ENCODE results near the gene MAPK11. TPM values are rescaled to one million over a fixed set of nuclear protein-coding genes. Genes with fewer than 3 reads are reported as not detected.

The MAPK11 gene
- total and polyA plus RNA-seq, 2 donors (not counting 1 experiment from before 2014, with no cell fraction given): 8.1 to 9.9 TPM

DNA sequence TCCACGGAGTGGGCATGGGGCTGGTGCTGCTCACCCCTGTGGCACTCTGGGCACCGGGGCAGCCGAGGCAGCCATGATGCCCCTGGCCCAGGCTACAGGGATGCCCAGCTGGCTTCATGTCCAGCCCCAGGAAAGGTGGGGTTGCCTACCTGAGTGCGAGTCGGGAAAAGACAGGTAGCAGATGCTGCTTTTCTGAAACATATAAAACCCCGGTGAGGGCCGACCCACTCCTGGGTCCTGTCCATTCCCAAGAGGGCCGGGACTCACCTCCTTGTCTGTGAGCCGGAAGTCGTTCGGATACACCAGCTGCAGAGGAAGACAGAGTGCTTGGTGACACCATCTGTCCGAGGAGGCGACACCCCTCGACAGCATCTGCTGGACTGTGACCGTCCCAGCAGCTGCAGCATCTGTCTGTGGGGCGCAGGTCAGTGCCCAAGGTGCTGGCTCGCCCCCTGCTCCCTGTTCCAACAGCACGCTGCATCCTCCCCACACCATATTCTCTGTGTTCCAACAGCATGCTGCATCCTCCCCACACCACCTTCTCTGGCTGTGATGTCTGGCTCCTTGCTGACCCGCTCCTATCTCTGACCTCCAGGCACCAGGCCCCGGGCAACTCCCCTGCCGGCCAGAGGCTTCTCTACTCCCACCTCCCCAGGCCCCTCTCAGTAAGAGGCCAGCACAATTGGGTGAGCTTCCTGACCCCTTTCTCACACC, 48.7 kb upstream of the MAPK11 start:
- H3K27ac Mint-ChIP-seq: peak overlapping the region; percentile 50
- intact Hi-C loops (cut with micrococcal nuclease): no loop called here
- Histone ChIP-seq H2AFZ (ENCODE audit: insufficient read depth, low read depth, low read length, poor library complexity, severe bottlenecking) (no peak overlapping the region), H3K9me3 (ENCODE audit: control extremely low read depth in 1 of 3, control insufficient read depth in 2 of 3, insufficient read depth in 1 of 3, low read length in 2 of 3) (no peaks in the 10 kb centered on the region), H3K4me3 (ENCODE audit: control extremely low read depth in 1 of 5, extremely low read depth in 1 of 5, insufficient read depth in 1 of 5, low read depth in 2 of 5, low read length in 4 of 5) (no peak overlapping the region), H3K9ac (ENCODE audit: low read length) (no peak overlapping the region), H3K27ac (ENCODE audit: low read length in 2 of 2) (no peak overlapping the region), H3K27me3 (replicated peaks in 1 of 4; ENCODE audit: control extremely low read depth in 1 of 4, control insufficient read depth in 3 of 4, insufficient read depth in 4 of 4, low read length in 3 of 4) (no peaks in the 10 kb centered on the region), H3K79me2 (ENCODE audit: control insufficient read depth, insufficient read depth, low read length) (no peaks in the 10 kb centered on the region), H4K20me1 (ENCODE audit: control insufficient read depth, insufficient read depth, low read length, poor library complexity, severe bottlenecking) (no peaks in the 10 kb centered on the region), H3K36me3 (replicated peaks in 1 of 2; ENCODE audit: control extremely low read depth in 1 of 2, control insufficient read depth in 1 of 2, extremely low read depth in 1 of 2, insufficient read depth in 2 of 2, low read length in 1 of 2) (no peaks in the 10 kb centered on the region), H3K4me1 (ENCODE audit: control insufficient read depth in 2 of 2, insufficient read depth in 2 of 2, low read length in 2 of 2) (peaks cover 16 to 29% of the 10 kb centered on the region in 2 donors), H3K4me2 (replicated peaks; ENCODE audit: low read depth, low read length, poor library complexity, severe bottlenecking) (no peak overlapping the region)
- CTCF ChIA-PET: interaction anchor here (0.6 to 5.1 kb wide), 2 partner anchors 8 to 11 kb away, joined by 4 to 37 read pairs; partner anchors contain the start of gene DENND6B
- DNase-seq (no peak), ATAC-seq (ENCODE audit: low read depth) (no peak)
- WGBS (ENCODE audit: insufficient coverage): 66% methylated on average over 21 of the region's 21 CpGs
- POLR2A ChIA-PET: interaction anchor here (1.2 to 7.0 kb wide), 2 partner anchors 9 to 16 kb away, joined by 3 to 61 read pairs; no protein-coding TSS in a partner anchor
- H3K27me3 Mint-ChIP-seq: no peaks in the 10 kb centered on the region
- H3K4me3 Mint-ChIP-seq: no peak overlapping the region
- H3K4me1 Mint-ChIP-seq: peaks cover 40% of the 10 kb centered on the region
- TF ChIP-seq, protein P1, sequence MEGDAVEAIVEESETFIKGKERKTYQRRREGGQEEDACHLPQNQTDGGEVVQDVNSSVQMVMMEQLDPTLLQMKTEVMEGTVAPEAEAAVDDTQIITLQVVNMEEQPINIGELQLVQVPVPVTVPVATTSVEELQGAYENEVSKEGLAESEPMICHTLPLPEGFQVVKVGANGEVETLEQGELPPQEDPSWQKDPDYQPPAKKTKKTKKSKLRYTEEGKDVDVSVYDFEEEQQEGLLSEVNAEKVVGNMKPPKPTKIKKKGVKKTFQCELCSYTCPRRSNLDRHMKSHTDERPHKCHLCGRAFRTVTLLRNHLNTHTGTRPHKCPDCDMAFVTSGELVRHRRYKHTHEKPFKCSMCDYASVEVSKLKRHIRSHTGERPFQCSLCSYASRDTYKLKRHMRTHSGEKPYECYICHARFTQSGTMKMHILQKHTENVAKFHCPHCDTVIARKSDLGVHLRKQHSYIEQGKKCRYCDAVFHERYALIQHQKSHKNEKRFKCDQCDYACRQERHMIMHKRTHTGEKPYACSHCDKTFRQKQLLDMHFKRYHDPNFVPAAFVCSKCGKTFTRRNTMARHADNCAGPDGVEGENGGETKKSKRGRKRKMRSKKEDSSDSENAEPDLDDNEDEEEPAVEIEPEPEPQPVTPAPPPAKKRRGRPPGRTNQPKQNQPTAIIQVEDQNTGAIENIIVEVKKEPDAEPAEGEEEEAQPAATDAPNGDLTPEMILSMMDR (IDR thresholded peaks at IDR 0.05): no peak
- no peak for TF ChIP-seq EZH2 (IDR thresholded peaks at IDR 0.05; ENCODE audit: borderline replicate concordance, insufficient read depth, low read depth, low read length, poor library complexity, severe bottlenecking)
- H3K9me3 Mint-ChIP-seq (ENCODE audit: insufficient read depth): no peaks in the 10 kb centered on the region

DNA sequence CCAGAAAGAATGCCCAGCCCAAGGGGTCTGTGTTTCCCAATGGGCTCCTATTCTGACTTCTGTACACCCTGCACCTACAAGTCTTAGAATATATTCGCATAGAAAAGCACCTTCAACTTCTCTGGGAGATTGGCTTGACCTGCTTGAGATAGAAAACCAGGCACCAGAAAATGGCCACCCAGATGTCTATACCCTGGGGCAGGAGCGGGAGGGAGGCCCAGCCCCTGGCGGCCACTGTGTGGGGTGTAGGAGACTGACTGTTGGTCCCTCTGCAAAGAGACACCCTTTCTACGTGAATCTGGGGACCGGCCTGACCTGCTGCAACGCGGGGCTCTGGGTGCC, 48.1 kb upstream of the MAPK11 start:
- ChIA-PET POLR2A (interaction anchor here (7.0 kb wide), 1 partner anchor 15 kb away, joined by 61 read pairs; no protein-coding TSS in a partner anchor), CTCF (interaction anchor here (5.1 kb wide), 1 partner anchor 9 kb away, joined by 37 read pairs; the partner anchor contains the start of gene DENND6B)
- H3K79me2 ChIP-seq (ENCODE audit: control insufficient read depth, insufficient read depth, low read length): no peaks in the 10 kb centered on the region
- Mint-ChIP-seq H3K27me3 (no peaks in the 10 kb centered on the region), H3K9me3 (ENCODE audit: insufficient read depth) (no peaks in the 10 kb centered on the region), H3K4me1 (peaks cover 44% of the 10 kb centered on the region), H3K27ac (peak overlapping the region; percentile 37), H3K4me3 (no peak overlapping the region)
- H4K20me1 ChIP-seq (ENCODE audit: control insufficient read depth, insufficient read depth, low read length, poor library complexity, severe bottlenecking): no peaks in the 10 kb centered on the region
- intact Hi-C loops (cut with micrococcal nuclease): no loop called here
- H3K4me2 ChIP-seq (replicated peaks; ENCODE audit: low read depth, low read length, poor library complexity, severe bottlenecking): no peak overlapping the region
- WGBS (ENCODE audit: insufficient coverage): 78% methylated on average over 6 of the region's 7 CpGs
- no peak for TF ChIP-seq EZH2 (IDR thresholded peaks at IDR 0.05; ENCODE audit: borderline replicate concordance, insufficient read depth, low read depth, low read length, poor library complexity, severe bottlenecking)
- TF ChIP-seq, protein P1 (IDR thresholded peaks at IDR 0.05): no peak
- no peak overlapping the region for H3K27ac ChIP-seq (ENCODE audit: low read length in 2 of 2)
- no peak overlapping the region for H3K4me3 ChIP-seq (ENCODE audit: control extremely low read depth in 1 of 5, extremely low read depth in 1 of 5, insufficient read depth in 1 of 5, low read depth in 2 of 5, low read length in 4 of 5)
- peaks cover 20 to 34% of the 10 kb centered on the region in 2 donors for H3K4me1 ChIP-seq (ENCODE audit: control insufficient read depth in 2 of 2, insufficient read depth in 2 of 2, low read length in 2 of 2)
- no peaks in the 10 kb centered on the region for H3K27me3 ChIP-seq (replicated peaks in 1 of 4; ENCODE audit: control extremely low read depth in 1 of 4, control insufficient read depth in 3 of 4, insufficient read depth in 4 of 4, low read length in 3 of 4)
- no peaks in the 10 kb centered on the region for H3K36me3 ChIP-seq (replicated peaks in 1 of 2; ENCODE audit: control extremely low read depth in 1 of 2, control insufficient read depth in 1 of 2, extremely low read depth in 1 of 2, insufficient read depth in 2 of 2, low read length in 1 of 2)
- H3K9me3 ChIP-seq (ENCODE audit: control extremely low read depth in 1 of 3, control insufficient read depth in 2 of 3, insufficient read depth in 1 of 3, low read length in 2 of 3): no peaks in the 10 kb centered on the region
- DNase-seq (no peak), ATAC-seq (ENCODE audit: low read depth) (no peak)
- no peak overlapping the region for H2AFZ ChIP-seq (ENCODE audit: insufficient read depth, low read depth, low read length, poor library complexity, severe bottlenecking)
- H3K9ac ChIP-seq (ENCODE audit: low read length): no peak overlapping the region

All from B cell (primary cell).